ENCODE measurements around the gene NOP58. TPM values are rescaled to one million over a fixed set of nuclear protein-coding genes. Genes with fewer than 3 reads are reported as not detected.
"Not testable (repeated sequence)": the region's sequence is repeated elsewhere in the genome, so short reads cannot be mapped to it uniquely, and the experiment has no call there.

Gene NOP58
- total and polyA plus RNA-seq, 2 donors from 2014 or later: 38.6 to 57.1 TPM

- Histone ChIP-seq H3K4me3 (ENCODE audit: low read length in 3 of 3) (no peak overlapping the region), H3K27me3 (ENCODE audit: control insufficient read depth, insufficient read depth, low read length) (no peaks in the 10 kb centered on the region), H3K9me3 (ENCODE audit: control insufficient read depth in 2 of 3, insufficient read depth in 1 of 3, low read length in 3 of 3) (no peaks in the 10 kb centered on the region), H3K9ac (ENCODE audit: low read length in 3 of 3) (no peak overlapping the region), H3K36me3 (ENCODE audit: control insufficient read depth in 2 of 3, insufficient read depth in 3 of 3, low read length in 3 of 3) (no peaks in the 10 kb centered on the region), H3K4me1 (ENCODE audit: control insufficient read depth in 2 of 3, insufficient read depth in 2 of 3, low read depth in 1 of 3, low read length in 3 of 3) (no peaks in the 10 kb centered on the region), H3K27ac (ENCODE audit: low read depth in 2 of 2, low read length in 2 of 2) (no peak overlapping the region)
- no peak for FAIRE-seq
- intact Hi-C loops (cut with DNase I): no loop called here
- TF ChIP-seq, protein P1, sequence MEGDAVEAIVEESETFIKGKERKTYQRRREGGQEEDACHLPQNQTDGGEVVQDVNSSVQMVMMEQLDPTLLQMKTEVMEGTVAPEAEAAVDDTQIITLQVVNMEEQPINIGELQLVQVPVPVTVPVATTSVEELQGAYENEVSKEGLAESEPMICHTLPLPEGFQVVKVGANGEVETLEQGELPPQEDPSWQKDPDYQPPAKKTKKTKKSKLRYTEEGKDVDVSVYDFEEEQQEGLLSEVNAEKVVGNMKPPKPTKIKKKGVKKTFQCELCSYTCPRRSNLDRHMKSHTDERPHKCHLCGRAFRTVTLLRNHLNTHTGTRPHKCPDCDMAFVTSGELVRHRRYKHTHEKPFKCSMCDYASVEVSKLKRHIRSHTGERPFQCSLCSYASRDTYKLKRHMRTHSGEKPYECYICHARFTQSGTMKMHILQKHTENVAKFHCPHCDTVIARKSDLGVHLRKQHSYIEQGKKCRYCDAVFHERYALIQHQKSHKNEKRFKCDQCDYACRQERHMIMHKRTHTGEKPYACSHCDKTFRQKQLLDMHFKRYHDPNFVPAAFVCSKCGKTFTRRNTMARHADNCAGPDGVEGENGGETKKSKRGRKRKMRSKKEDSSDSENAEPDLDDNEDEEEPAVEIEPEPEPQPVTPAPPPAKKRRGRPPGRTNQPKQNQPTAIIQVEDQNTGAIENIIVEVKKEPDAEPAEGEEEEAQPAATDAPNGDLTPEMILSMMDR (IDR thresholded peaks at IDR 0.05; ENCODE audit: borderline replicate concordance, extremely low read depth, insufficient read depth): no peak
- no peak for DNase-seq
Measured at GRCh38 chr2:202311823-202312388, 46.3 kb downstream of the NOP58 start.

GRCh38 chr2:202314116-202314515 is 48.6 kb downstream of the NOP58 start:
- no peaks in the 10 kb centered on the region for H3K4me1 ChIP-seq (ENCODE audit: control insufficient read depth in 2 of 3, insufficient read depth in 2 of 3, low read depth in 1 of 3, low read length in 3 of 3)
- no peak for DNase-seq
- FAIRE-seq: no peak

DNA sequence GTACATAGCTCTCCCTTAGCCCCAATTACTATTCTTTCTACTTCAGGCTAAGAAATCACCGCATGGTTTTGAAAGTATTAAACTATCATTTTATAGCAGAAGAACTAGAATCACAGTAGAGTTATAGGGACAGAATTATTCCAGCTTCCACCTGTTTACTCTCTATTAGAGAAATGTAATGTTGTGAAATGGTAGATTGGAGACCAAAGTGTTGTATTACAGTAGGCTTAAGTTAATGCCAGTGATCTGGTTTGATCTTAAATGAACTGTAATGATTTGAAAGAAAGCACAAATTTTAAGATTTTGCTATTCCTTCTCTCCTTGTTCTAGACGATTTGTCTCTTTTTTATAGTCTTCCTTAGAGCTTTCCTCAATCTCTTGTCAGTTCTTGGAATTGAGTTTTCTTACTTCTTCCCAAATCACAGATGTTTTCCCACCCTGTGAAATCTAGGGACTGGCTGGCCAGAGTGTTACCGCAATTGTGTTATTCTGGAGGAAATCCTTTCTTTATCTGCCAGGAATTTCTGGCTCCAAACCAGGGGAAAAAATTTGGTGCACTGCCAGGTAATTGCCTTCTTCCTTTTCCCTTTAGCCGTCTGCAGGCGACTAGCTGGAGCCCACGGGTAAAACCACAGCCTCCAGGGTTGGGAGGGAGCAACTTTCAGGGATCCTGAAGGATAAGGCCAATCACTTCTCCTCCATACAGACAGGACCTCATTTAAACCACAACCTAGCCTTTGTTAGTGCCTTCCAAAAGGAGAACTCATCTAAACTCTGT is 51.7 kb downstream of the NOP58 start:
- intact Hi-C loops (cut with DNase I): no loop called here
- no peaks in the 10 kb centered on the region for H3K4me1 ChIP-seq (ENCODE audit: control insufficient read depth in 2 of 3, insufficient read depth in 2 of 3, low read depth in 1 of 3, low read length in 3 of 3)
- DNase-seq: peak in 3 of 5 donors; percentile 39 to 78 (median 48)
- H3K4me3 ChIP-seq (ENCODE audit: low read length in 3 of 3): no peak overlapping the region
- TF ChIP-seq, protein P1 (IDR thresholded peaks at IDR 0.05; ENCODE audit: borderline replicate concordance, extremely low read depth, insufficient read depth): no peak
- no peaks in the 10 kb centered on the region for H3K36me3 ChIP-seq (ENCODE audit: control insufficient read depth in 2 of 3, insufficient read depth in 3 of 3, low read length in 3 of 3)
- H3K9ac ChIP-seq (ENCODE audit: low read length in 3 of 3): peak overlapping the region in 1 of 3 donors; percentile 31
- FAIRE-seq: no peak
- no peaks in the 10 kb centered on the region for H3K9me3 ChIP-seq (ENCODE audit: control insufficient read depth in 2 of 3, insufficient read depth in 1 of 3, low read length in 3 of 3)
- no peaks in the 10 kb centered on the region for H3K27me3 ChIP-seq (ENCODE audit: control insufficient read depth, insufficient read depth, low read length)
- peak overlapping the region in 1 of 2 donors; percentile 7 for H3K27ac ChIP-seq (ENCODE audit: low read depth in 2 of 2, low read length in 2 of 2)

More at GRCh38 chr2:202314116-202314515, 48.6 kb downstream of the NOP58 start:
- intact Hi-C loops (cut with DNase I): no loop called here
- Histone ChIP-seq H3K4me3 (ENCODE audit: low read length in 3 of 3) (no peak overlapping the region), H3K9ac (ENCODE audit: low read length in 3 of 3) (no peak overlapping the region), H3K27me3 (ENCODE audit: control insufficient read depth, insufficient read depth, low read length) (no peaks in the 10 kb centered on the region), H3K27ac (ENCODE audit: low read depth in 2 of 2, low read length in 2 of 2) (no peak overlapping the region), H3K36me3 (ENCODE audit: control insufficient read depth in 2 of 3, insufficient read depth in 3 of 3, low read length in 3 of 3) (no peaks in the 10 kb centered on the region), H3K9me3 (ENCODE audit: control insufficient read depth in 2 of 3, insufficient read depth in 1 of 3, low read length in 3 of 3) (no peaks in the 10 kb centered on the region)
- TF ChIP-seq, protein P1 (IDR thresholded peaks at IDR 0.05; ENCODE audit: borderline replicate concordance, extremely low read depth, insufficient read depth): no peak

- H3K9ac ChIP-seq (ENCODE audit: low read length in 3 of 3); H3K36me3 ChIP-seq (ENCODE audit: control insufficient read depth in 2 of 3, insufficient read depth in 3 of 3, low read length in 3 of 3); H3K27ac ChIP-seq (ENCODE audit: low read depth in 2 of 2, low read length in 2 of 2); H3K4me1 ChIP-seq (ENCODE audit: control insufficient read depth in 2 of 3, insufficient read depth in 2 of 3, low read depth in 1 of 3, low read length in 3 of 3); FAIRE-seq; intact Hi-C loops (cut with DNase I); H3K4me3 ChIP-seq (ENCODE audit: low read length in 3 of 3); H3K9me3 ChIP-seq (ENCODE audit: control insufficient read depth in 2 of 3, insufficient read depth in 1 of 3, low read length in 3 of 3); DNase-seq; H3K27me3 ChIP-seq (ENCODE audit: control insufficient read depth, insufficient read depth, low read length): not testable (repeated sequence)
Measured at GRCh38 chr2:202320362-202320761, 54.8 kb downstream of the NOP58 start.
